Liver (tissue), 9 donors: ENCODE measurements around the gene NELL1. TPM values are rescaled to one million over a fixed set of nuclear protein-coding genes. Genes with fewer than 3 reads are reported as not detected.

Experiments
- DNase-seq: peaks from one replicate; pipeline ENCODE4 v3.0.0-alpha.2; 2017; ENCODE audit warnings: low spot score
- H3K27ac ChIP-seq, 2 donors: one replicate each; pipeline ENCODE4 v1.7.0; 2013; ENCODE audit warnings: inconsistent platforms in 2 of 2, low read length in 2 of 2, control low read depth in 1 of 2, low read depth in 1 of 2, mild to moderate bottlenecking in 1 of 2
- H3K27me3 ChIP-seq, 4 donors: one replicate each; pipeline versions ENCODE4 v1.6.1 to v1.7.0; 2013; ENCODE audit warnings: low read length in 3 of 4, inconsistent platforms in 1 of 4, mild to moderate bottlenecking in 1 of 4, moderate library complexity in 1 of 4; ENCODE audit not compliant: control insufficient read depth in 4 of 4, insufficient read depth in 4 of 4
- H3K36me3 ChIP-seq, 4 donors: one replicate each; pipeline versions ENCODE4 v1.6.1 to v1.7.0; 2013; ENCODE audit warnings: low read length in 3 of 4, mild to moderate bottlenecking in 3 of 4, low read depth in 1 of 4, moderate library complexity in 1 of 4; ENCODE audit not compliant: control insufficient read depth in 4 of 4, insufficient read depth in 3 of 4
- H3K4me1 ChIP-seq, 4 donors: one replicate each; pipeline versions ENCODE4 v1.6.1 to v1.7.0; 2013; ENCODE audit warnings: low read length in 3 of 4, mild to moderate bottlenecking in 3 of 4, moderate library complexity in 1 of 4; ENCODE audit not compliant: control insufficient read depth in 4 of 4, insufficient read depth in 4 of 4
- H3K4me3 ChIP-seq, 3 donors: one replicate each; pipeline versions ENCODE4 v1.6.1 to v1.7.0; 2013; ENCODE audit warnings: low read length in 3 of 3, control low read depth in 1 of 3, low read depth in 1 of 3, mild to moderate bottlenecking in 1 of 3
- H3K9ac ChIP-seq, 2 donors: one replicate each; pipeline ENCODE4 v1.7.0; 2013; ENCODE audit warnings: low read length in 2 of 2, mild to moderate bottlenecking in 2 of 2, moderate library complexity in 2 of 2, control low read depth in 1 of 2, low read depth in 1 of 2
- H3K9me3 ChIP-seq, 4 donors: one replicate each; pipeline versions ENCODE4 v1.6.1 to v1.7.0; 2013; ENCODE audit warnings: low read length in 3 of 4; ENCODE audit not compliant: control insufficient read depth in 4 of 4
- EGR1 ChIP-seq, 2 donors: IDR thresholded peaks; 2 replicates each; pipeline ENCODE4 v1.6.1; 2016 to 2018; ENCODE audit warnings: antibody characterized with exemption in 2 of 2, low read depth in 2 of 2
- FOXA1 ChIP-seq: IDR thresholded peaks from 2 replicates; pipeline ENCODE4 v1.6.1; 2016; ENCODE audit warnings: antibody characterized with exemption
- FOXA2 ChIP-seq: IDR thresholded peaks from 2 replicates; pipeline ENCODE4 v1.6.1; 2016; ENCODE audit warnings: antibody characterized with exemption
- GABPA ChIP-seq, 2 donors: IDR thresholded peaks in 1 of 2; conservative IDR thresholded peaks in 1 of 2; 2 replicates each; pipeline ENCODE4 v1.6.1; 2016; ENCODE audit warnings: antibody characterized with exemption in 2 of 2, mild to moderate bottlenecking in 1 of 2, moderate library complexity in 1 of 2
- HNF4A ChIP-seq, 2 donors: conservative IDR thresholded peaks; 2 replicates each; pipeline ENCODE4 v1.6.1; 2016; ENCODE audit warnings: antibody characterized with exemption in 2 of 2, mild to moderate bottlenecking in 2 of 2
- HNF4G ChIP-seq: IDR thresholded peaks from 2 replicates; pipeline ENCODE4 v1.6.1; 2016; ENCODE audit warnings: antibody characterized with exemption
- JUND ChIP-seq, 2 donors: IDR thresholded peaks; 2 replicates each; pipeline ENCODE4 v1.6.1; 2016; ENCODE audit warnings: antibody characterized with exemption in 2 of 2
- NR2F2 ChIP-seq: IDR thresholded peaks from 2 replicates; pipeline ENCODE4 v1.6.1; 2016; ENCODE audit warnings: antibody characterized with exemption
- RAD21 ChIP-seq, 2 donors: IDR thresholded peaks; 2 replicates each; pipeline ENCODE4 v1.6.1; 2016; ENCODE audit warnings: antibody characterized with exemption in 2 of 2, mild to moderate bottlenecking in 2 of 2
- RXRA ChIP-seq, 2 donors: IDR thresholded peaks; 2 replicates each; pipeline ENCODE4 v1.6.1; 2017 to 2018; ENCODE audit warnings: antibody characterized with exemption in 2 of 2, mild to moderate bottlenecking in 1 of 2
- SP1 ChIP-seq: IDR thresholded peaks from 2 replicates; pipeline ENCODE4 v1.6.1; 2018; ENCODE audit warnings: antibody characterized with exemption, mild to moderate bottlenecking
- TAF1 ChIP-seq: conservative IDR thresholded peaks from 2 replicates; pipeline ENCODE4 v1.6.1; 2016; ENCODE audit warnings: antibody characterized with exemption, mild to moderate bottlenecking
- YY1 ChIP-seq: IDR thresholded peaks from 2 replicates; pipeline ENCODE4 v1.6.1; 2016; ENCODE audit warnings: antibody characterized with exemption, mild to moderate bottlenecking
- ZBTB33 ChIP-seq: IDR thresholded peaks from 2 replicates; pipeline ENCODE4 v1.6.1; 2016; ENCODE audit warnings: antibody characterized with exemption
- WGBS: extraction: QIAGEN DNeasy Blood & Tissue Kit; methylation state at CpG from one replicate; pipeline ENCODE4 v1.1.7; 2013; 5-methylcytosine and 5-hydroxymethylcytosine counted together
- polyA plus RNA-seq, 2 donors: library from polyadenylated mRNA; stranded (reverse) in 1 of 2; unstranded in 1 of 2; fragments of 200-250 nt in 1 of 2; fragments of >200 nt in 1 of 2; fragmentation: Nextera tagmentation in 1 of 2; extraction: Ambion mirVana in 1 of 2; gene quantifications; one replicate each; pipeline versions ENCODE4 v1.2.1 to v1.2.3, GENCODE V29; 2013 to 2015
- total RNA-seq, 2 donors: library from RNA; depleted of rRNA; stranded (reverse); fragments of >200 nt; gene quantifications; one replicate each; pipeline ENCODE4 v1.2.3, GENCODE V29; 2014
- TF ChIP-seq, protein P1 (sequence below): IDR thresholded peaks from 2 replicates; pipeline ENCODE4 v1.6.1; 2016; ENCODE audit warnings: antibody characterized with exemption, mild to moderate bottlenecking
- TF ChIP-seq, protein P2 (sequence below): IDR thresholded peaks from 2 replicates; pipeline ENCODE4 v1.6.1; 2016; ENCODE audit warnings: antibody characterized with exemption
- TF ChIP-seq, protein P3 (sequence below): IDR thresholded peaks from 2 replicates; pipeline ENCODE4 v1.6.1; 2016; ENCODE audit warnings: antibody characterized with exemption
- TF ChIP-seq, protein P4 (sequence below): fragments of 150-350 bp; IDR thresholded peaks from 2 replicates; pipeline ENCODE4 v1.5.1; 2017; ENCODE audit warnings: improper control_type of control experiment, low read depth, low read length; ENCODE audit not compliant: missing input control
- donor health status: healthy.
- donor health status: healthy.
- donor health status: healthy.
- donor health status: healthy.
- donor health status: healthy.

Gene NELL1
- total and polyA plus RNA-seq, 4 donors = not detected

DNA sequence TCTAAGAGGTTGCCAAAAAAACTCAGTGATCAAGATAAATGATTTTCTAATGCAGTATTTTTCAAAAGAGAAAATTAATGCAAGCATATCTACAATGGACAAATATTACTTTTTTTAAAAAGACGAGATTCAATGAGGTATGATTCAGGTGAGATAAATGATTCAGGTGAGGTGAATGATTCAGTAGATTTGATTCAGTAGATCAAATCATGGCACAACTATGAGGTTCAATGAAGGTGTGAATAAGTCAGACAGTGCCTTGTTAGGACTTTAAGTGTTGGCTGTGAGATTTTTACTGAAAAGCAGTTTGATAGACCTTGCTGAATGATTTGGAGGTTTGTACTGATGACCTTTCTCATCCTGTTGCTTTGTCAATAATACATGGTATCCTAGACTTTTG lies 742.2 kb downstream of the NELL1 start:
- 28% methylated on average over 1 of the region's 1 CpG for WGBS
- H3K9ac ChIP-seq = no peak overlapping the region
- no peak overlapping the region for H3K27ac ChIP-seq
- no peak for DNase-seq
- no peaks in the 10 kb centered on the region for H3K4me1 ChIP-seq
- peaks cover 0 to 2% (median 0%) of the 10 kb centered on the region in 4 donors for H3K9me3 ChIP-seq
- H3K4me3 ChIP-seq = no peak overlapping the region
- TF ChIP-seq RXRA (IDR thresholded peaks at IDR 0.05) = no peak
- TF ChIP-seq GABPA (IDR thresholded peaks at IDR 0.05 in 1 of 2, conservative IDR thresholded peaks at IDR 0.05 in 1 of 2) = no peak
- TF ChIP-seq, protein P1, sequence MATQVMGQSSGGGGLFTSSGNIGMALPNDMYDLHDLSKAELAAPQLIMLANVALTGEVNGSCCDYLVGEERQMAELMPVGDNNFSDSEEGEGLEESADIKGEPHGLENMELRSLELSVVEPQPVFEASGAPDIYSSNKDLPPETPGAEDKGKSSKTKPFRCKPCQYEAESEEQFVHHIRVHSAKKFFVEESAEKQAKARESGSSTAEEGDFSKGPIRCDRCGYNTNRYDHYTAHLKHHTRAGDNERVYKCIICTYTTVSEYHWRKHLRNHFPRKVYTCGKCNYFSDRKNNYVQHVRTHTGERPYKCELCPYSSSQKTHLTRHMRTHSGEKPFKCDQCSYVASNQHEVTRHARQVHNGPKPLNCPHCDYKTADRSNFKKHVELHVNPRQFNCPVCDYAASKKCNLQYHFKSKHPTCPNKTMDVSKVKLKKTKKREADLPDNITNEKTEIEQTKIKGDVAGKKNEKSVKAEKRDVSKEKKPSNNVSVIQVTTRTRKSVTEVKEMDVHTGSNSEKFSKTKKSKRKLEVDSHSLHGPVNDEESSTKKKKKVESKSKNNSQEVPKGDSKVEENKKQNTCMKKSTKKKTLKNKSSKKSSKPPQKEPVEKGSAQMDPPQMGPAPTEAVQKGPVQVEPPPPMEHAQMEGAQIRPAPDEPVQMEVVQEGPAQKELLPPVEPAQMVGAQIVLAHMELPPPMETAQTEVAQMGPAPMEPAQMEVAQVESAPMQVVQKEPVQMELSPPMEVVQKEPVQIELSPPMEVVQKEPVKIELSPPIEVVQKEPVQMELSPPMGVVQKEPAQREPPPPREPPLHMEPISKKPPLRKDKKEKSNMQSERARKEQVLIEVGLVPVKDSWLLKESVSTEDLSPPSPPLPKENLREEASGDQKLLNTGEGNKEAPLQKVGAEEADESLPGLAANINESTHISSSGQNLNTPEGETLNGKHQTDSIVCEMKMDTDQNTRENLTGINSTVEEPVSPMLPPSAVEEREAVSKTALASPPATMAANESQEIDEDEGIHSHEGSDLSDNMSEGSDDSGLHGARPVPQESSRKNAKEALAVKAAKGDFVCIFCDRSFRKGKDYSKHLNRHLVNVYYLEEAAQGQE = no peak
- no peak for TF ChIP-seq HNF4A (conservative IDR thresholded peaks at IDR 0.05)
- TF ChIP-seq EGR1 (IDR thresholded peaks at IDR 0.05; ENCODE audit: low read depth in 2 of 2) = no peak
- TF ChIP-seq, protein P2, sequence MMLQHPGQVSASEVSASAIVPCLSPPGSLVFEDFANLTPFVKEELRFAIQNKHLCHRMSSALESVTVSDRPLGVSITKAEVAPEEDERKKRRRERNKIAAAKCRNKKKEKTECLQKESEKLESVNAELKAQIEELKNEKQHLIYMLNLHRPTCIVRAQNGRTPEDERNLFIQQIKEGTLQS = no peak
- TF ChIP-seq, protein P3, sequence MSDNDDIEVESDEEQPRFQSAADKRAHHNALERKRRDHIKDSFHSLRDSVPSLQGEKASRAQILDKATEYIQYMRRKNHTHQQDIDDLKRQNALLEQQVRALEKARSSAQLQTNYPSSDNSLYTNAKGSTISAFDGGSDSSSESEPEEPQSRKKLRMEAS = no peak
- no peak for TF ChIP-seq SP1
- TF ChIP-seq RAD21 (IDR thresholded peaks at IDR 0.05) = no peak
- TF ChIP-seq TAF1 = no peak
- no peak for TF ChIP-seq FOXA2
- TF ChIP-seq NR2F2 = no peak
- TF ChIP-seq FOXA1 = no peak
- no peak for TF ChIP-seq HNF4G
- no peak for TF ChIP-seq ZBTB33
- TF ChIP-seq, protein P4, sequence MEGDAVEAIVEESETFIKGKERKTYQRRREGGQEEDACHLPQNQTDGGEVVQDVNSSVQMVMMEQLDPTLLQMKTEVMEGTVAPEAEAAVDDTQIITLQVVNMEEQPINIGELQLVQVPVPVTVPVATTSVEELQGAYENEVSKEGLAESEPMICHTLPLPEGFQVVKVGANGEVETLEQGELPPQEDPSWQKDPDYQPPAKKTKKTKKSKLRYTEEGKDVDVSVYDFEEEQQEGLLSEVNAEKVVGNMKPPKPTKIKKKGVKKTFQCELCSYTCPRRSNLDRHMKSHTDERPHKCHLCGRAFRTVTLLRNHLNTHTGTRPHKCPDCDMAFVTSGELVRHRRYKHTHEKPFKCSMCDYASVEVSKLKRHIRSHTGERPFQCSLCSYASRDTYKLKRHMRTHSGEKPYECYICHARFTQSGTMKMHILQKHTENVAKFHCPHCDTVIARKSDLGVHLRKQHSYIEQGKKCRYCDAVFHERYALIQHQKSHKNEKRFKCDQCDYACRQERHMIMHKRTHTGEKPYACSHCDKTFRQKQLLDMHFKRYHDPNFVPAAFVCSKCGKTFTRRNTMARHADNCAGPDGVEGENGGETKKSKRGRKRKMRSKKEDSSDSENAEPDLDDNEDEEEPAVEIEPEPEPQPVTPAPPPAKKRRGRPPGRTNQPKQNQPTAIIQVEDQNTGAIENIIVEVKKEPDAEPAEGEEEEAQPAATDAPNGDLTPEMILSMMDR = no peak
- TF ChIP-seq YY1 = no peak
- TF ChIP-seq JUND (IDR thresholded peaks at IDR 0.05) = no peak
- no peaks in the 10 kb centered on the region for H3K27me3 ChIP-seq
- no peaks in the 10 kb centered on the region for H3K36me3 ChIP-seq
